IPS-18c (cell line): ENCODE measurements around the gene ZNF691.
"Not testable (repeated sequence)": the region's sequence is repeated elsewhere in the genome, so short reads cannot be mapped to it uniquely, and the experiment has no call there.

Source experiments
- H3K4me3 ChIP-seq: 2 replicates; pipeline ENCODE4 v1.7.0; 2013; ENCODE audit warnings: low read depth, mild to moderate bottlenecking, low read length, moderate library complexity; ENCODE audit not compliant: insufficient read depth
- H3K9me3 ChIP-seq: one replicate; pipeline ENCODE4 v1.6.1; 2013; ENCODE audit warnings: mild to moderate bottlenecking, low read length, moderate library complexity; ENCODE audit not compliant: control insufficient read depth, insufficient read depth

Gene ZNF691, protein sequence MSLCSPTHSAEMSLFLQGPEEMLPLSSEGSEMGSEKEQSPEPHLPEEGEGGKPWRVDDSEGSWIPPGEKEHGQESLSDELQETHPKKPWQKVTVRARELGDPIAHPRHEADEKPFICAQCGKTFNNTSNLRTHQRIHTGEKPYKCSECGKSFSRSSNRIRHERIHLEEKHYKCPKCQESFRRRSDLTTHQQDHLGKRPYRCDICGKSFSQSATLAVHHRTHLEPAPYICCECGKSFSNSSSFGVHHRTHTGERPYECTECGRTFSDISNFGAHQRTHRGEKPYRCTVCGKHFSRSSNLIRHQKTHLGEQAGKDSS

DNA sequence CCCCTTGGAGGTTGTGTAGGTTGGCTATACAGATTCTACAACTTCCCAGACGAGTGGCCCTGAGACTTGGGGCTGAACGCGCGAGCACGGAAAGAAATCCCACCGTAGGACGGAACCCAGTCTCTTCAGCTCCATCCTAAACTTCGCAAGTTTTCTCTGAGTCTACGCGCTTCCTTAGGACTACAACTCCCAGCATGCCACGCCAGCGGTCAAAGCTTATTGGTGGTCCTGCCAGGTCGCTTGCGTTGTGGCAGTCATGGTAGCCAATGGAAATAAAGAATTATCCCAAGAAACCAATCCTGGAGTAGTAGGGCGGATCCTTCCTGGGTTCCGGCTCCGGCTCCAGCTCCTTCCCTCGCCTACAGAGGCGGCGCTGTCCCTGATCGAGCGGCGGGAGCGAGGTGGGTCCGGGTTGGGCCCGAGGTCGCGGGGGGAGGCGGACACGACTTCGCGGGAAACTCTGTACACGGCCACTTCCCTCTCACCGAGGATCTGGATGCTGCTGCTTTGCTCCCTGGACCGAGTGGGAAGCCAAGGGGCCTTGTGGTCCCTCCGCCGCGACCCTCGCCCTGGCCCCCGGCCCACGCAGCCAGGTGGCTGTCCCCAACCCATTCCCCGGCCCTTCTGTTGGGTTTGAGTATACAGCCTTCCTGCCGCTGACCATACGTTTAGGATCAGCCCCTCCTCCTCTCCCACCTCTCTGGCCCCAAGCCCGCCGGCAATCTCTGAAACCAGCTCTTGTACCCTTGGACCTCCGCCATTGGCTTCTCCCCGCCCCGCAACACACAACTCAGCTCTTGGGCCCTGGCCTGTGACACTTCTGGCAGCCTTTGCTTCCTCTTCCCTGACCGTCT lies at the start of gene ZNF691:
Gene ZNF691 (plus strand): TSS at position 357 of the 854 bp plus-strand sequence. CDS start 3,046 bp downstream, outside the sequence.
- Histone ChIP-seq H3K4me3 (peak within 1 kb of the TSS; percentile 88), H3K9me3 (peaks cover 2% of the 10 kb centered on the region)

DNA sequence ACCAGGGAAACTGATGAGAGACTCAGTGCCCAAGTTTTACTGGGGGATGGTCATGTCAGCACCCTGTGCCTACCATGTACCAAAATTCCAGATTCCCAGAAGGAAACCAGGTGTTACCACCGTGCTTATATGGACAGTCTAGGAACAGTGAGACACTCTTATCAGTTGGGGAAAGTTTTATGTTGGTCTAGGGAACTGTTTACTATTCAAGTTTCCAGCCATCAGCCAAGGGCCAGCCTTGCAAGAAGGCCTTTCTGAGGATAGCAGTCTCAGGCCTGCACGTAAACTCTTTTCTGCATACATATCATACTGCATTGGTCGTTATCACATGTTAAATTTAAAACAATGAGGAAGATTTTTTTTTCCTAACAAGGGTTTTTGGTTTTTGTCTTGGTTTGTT lies 49.0 kb upstream of the ZNF691 start:
- Histone ChIP-seq H3K9me3 (no peaks in the 10 kb centered on the region), H3K4me3 (no peak overlapping the region)

DNA sequence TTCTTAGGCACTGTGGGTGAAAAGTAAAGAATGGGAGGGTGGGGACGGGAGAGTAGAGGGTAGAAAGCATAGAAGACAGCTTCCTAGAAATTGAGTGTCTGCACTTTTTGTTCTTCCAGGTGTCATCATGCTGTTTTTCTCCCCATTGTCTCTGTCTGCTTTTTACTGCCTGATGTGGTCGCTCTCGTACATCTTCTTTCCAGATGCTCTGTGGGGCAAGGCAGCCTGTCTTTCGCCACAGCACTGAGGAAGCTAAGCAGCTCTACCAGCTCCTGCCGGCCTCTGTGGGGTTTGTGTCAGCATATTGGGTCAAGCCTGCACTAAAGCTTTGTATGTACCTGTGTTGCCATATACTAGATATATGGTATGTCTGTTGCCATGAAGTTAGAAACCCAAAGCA lies 48.4 kb upstream of the ZNF691 start:
- Histone ChIP-seq H3K4me3 (no peak overlapping the region), H3K9me3 (no peaks in the 10 kb centered on the region)

DNA sequence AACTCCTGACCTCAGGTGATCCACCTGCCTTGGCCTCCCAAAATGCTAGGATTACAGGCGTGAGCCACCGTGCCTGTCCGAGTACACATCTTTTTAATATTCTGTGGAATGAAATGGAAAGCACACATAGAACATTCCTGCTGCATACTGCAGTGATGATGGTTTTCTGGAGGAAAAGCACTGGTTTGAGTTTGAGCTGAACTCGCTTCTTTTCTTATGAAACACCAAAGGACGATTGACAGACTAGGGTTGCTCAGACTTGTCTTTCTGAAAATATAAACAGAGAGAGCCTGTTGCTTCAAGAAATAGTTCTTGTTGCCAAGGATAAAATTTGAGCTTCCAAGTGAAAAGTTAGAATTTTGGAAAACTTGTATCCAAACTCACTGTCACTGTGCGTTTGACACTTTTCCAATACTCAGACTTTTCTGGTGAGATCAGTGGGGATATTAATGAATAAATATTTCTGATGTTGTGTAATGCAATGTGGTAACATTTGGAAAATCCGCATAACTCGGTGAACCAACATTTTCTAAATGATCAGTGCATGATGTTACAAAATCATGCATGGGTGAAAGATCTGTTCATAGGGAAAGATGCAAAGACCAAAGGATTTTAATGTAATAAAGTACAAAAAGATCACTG lies 44.5 kb upstream of the ZNF691 start:
- Histone ChIP-seq H3K4me3 (no peak overlapping the region), H3K9me3 (no peaks in the 10 kb centered on the region)

GRCh38 chr1:42806171-42806570 lies 40.2 kb upstream of the ZNF691 start:
- H3K4me3 ChIP-seq = no peak overlapping the region
- H3K9me3 ChIP-seq = no peaks in the 10 kb centered on the region

DNA sequence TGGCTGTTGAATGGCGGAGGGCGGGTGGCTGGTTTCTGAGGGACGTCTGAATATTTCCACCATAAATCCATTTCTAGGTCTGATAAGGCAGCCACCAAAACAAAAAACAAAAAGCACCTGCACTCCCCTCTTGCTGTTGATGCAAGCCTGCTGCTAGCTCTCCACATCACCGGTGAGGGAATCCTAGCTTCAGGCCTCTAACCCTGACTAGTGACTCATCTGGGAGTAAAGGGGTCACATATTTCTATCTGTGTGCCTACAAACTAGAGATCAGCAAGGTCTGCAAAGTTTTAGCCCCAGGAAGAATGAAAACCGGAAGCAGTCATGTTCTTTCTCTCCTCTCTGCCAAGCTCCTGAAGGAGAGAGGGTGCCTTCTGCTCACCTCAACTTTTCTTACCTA lies 39.8 kb upstream of the ZNF691 start:
- H3K4me3 ChIP-seq = no peak overlapping the region
- H3K9me3 ChIP-seq = no peaks in the 10 kb centered on the region

DNA sequence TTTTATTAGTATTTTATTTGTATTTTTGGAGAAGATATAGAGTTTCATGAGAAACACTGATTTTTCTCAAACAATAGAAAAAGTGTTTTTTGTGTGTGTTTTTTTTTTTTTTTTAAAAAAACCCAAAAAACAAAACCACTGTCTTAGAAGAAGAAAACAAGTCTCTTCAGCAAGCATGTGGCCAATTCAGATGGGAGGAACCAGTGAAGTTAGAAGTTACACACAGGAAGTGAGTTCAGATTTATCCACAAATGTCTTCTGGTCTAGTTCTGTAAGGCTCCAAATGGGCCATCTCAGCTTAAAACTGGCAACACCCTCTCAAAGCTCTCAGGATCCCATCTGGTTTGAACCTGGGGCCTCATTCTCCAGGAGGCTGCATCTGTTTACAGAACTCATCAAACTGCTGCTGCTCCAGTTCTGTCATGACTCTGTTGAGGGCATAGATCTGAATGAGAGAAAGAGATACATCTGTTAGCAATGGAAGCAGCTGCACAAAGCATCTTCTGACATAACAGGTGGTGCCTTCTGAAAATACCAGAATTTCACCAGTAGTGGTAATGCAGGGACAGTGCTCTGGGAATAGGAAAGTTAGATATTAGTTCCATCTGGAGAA lies 39.3 kb upstream of the ZNF691 start:
- no peaks in the 10 kb centered on the region for H3K9me3 ChIP-seq
- no peak overlapping the region for H3K4me3 ChIP-seq

DNA sequence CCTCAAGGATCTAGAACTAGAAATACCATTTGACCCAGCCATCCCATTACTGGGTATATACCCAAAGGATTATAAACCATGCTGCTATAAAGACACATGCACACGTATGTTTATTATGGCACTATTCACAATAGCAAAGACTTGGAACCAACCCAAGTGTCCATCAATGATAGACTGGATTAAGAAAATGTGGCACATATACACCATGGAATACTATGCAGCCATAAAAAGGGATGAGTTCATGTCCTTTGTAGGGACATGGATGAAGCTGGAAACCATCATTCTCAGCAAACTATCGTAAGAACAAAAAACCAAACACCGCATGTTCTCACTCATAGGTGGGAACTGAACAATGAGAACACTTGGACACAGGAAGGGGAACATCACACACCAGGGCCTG lies 31.6 kb upstream of the ZNF691 start:
- H3K9me3 ChIP-seq, H3K4me3 ChIP-seq: not testable (repeated sequence)

DNA sequence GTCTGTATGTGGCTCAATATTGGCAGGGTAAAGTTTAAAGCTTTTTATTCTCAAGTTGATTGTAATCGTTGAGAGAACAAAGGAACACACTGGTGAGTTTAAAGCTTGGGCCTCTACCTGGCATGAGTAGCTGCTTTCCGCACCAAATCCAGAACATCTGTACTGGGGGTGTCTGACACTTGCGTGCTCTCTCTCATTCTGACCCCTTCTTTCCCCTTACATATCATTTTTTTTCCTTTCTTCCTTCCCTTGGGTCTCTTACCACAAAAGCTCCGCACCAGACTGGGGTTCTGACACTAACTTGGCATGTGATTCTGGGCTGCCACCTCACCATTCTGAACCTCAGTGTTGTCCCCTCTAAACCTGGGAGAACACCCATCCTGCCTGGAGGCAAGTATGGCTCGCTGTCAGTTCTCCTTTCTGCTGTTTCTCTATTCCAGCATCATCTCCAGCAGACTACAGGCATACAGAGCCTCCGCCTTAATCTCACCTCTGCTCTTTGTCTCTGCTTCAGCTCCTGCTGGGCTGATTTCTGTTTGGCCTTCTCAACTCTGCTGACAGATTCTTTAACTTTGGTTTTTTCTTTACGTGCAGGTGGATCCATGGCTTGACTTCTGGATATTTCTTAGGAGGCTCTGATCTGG lies 30.4 kb upstream of the ZNF691 start:
- Histone ChIP-seq H3K4me3 (peak overlapping the region; percentile 88), H3K9me3 (no peaks in the 10 kb centered on the region)

- Histone ChIP-seq H3K4me3 (peak within 1 kb of the TSS; percentile 88), H3K9me3 (no peaks in the 10 kb centered on the region)
Measured at GRCh38 chr1:42816585-42817439, 29.6 kb upstream of the ZNF691 start, which contains the start of the genes ERMAP and SVBP. TSS of gene ERMAP (plus strand) at chr1:42817122. CDS start at chr1:42830449, 13,327 bp downstream. TSS of gene SVBP (minus strand) at chr1:42817397. CDS start at chr1:42816544, 853 bp downstream.

- Histone ChIP-seq H3K4me3 (peak overlapping the region; percentile 32; the same call in 1 of the 2 replicates), H3K9me3 (no peaks in the 10 kb centered on the region)
Measured at GRCh38 chr1:42817440-42817767, 29.0 kb upstream of the ZNF691 start.

GRCh38 chr1:42817976-42818375 lies 28.4 kb upstream of the ZNF691 start:
- H3K4me3 ChIP-seq = no peak overlapping the region
- no peaks in the 10 kb centered on the region for H3K9me3 ChIP-seq

DNA sequence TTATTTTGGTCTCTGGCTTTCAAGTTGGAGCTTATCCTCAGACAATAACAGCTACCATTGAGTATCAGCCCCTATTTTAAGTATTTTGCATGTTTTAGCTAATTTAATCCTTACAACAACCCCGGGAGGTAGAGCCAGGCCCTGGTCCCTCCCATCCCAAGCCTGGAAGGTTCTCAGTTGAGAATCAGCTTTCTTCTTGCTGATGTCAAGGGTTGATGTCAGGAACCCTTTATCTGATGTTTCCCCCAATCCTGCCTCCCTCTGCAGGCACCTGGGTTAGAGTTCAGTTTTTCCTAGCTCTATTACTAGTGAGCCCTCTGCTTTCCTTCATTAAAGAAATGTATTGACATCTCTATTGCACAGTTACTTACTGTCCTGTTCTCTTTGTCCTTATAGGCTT lies 25.6 kb upstream of the ZNF691 start:
- no peaks in the 10 kb centered on the region for H3K9me3 ChIP-seq
- no peak overlapping the region for H3K4me3 ChIP-seq

DNA sequence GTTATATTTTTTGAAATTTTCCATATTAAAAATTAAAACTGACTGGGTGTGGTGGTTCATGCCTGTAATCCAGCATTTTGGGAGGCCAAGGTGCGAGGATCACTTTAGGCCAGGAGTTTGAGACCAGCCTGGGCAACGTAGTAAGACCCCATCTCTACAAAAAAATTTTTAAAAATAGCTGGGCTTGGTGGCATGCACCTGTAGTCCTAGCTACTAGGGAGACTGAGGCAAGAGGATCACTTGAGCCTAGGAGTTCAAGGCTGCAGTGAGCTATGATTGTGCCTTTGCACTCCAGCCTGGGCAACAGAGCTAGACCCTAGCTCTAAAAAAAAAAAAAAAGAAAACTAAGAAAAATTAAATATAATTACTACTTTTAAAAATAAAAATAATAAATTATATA lies 24.7 kb upstream of the ZNF691 start:
- Histone ChIP-seq H3K9me3 (no peaks in the 10 kb centered on the region), H3K4me3 (no peak overlapping the region)

GRCh38 chr1:42822800-42823392 lies 23.5 kb upstream of the ZNF691 start:
- Histone ChIP-seq H3K9me3 (no peaks in the 10 kb centered on the region), H3K4me3 (no peak overlapping the region)

DNA sequence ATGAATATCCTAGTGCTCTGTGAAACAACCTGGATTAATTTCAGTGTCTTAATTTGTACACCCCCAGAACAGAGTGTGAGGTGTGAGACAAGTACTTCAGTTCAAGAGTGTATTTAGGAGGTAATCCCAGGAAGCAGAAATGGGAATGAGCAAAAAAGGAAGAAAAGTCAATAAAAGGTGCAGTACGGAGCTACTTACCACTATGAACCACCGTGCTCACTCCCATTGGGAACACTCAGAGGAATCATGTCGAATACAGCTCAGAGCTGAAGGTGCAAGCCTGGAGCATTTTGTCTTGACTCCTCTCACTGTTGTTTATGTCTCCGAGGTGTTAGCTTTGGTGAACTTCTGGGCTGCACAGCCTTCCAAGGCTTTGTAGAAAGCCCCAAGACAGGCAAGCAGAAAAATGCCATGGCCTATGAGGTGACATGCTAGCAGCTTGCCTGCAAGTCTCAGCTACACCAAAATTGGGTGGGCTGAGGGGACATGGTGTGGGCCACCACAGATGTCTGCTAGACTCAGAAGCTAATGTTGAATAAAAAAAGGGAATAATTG lies 21.9 kb upstream of the ZNF691 start:
- H3K9me3 ChIP-seq = no peaks in the 10 kb centered on the region
- H3K4me3 ChIP-seq = no peak overlapping the region
